Measurements from ENCODE around the gene PRDM16. TPM values are rescaled to one million over a fixed set of nuclear protein-coding genes. Genes with fewer than 3 reads are reported as not detected.

Gene PRDM16
- total RNA-seq, 1 donor from 2014 or later = 5.6 TPM

GRCh38 chr1:3438661-3439180 is 369.7 kb downstream of the PRDM16 start:
- no peak for DNase-seq (ENCODE audit: low read depth)
- no peak overlapping the region for H3K4me3 ChIP-seq (ENCODE audit: low read depth, low read length)
- H3K27me3 ChIP-seq (ENCODE audit: control insufficient read depth, insufficient read depth, low read length) = peaks cover 35% of the 10 kb centered on the region
- no peaks in the 10 kb centered on the region for H3K36me3 ChIP-seq (ENCODE audit: control insufficient read depth, insufficient read depth, low read length)
- TF ChIP-seq CTCF (IDR thresholded peaks at IDR 0.05; ENCODE audit: insufficient read depth, low read length, poor library complexity, severe bottlenecking) = no peak

- peaks cover 35% of the 10 kb centered on the region for H3K27me3 ChIP-seq (ENCODE audit: control insufficient read depth, insufficient read depth, low read length)
- DNase-seq (ENCODE audit: low read depth) = no peak
- no peak overlapping the region for H3K4me3 ChIP-seq (ENCODE audit: low read depth, low read length)
- TF ChIP-seq CTCF (IDR thresholded peaks at IDR 0.05; ENCODE audit: insufficient read depth, low read length, poor library complexity, severe bottlenecking) = no peak
- H3K36me3 ChIP-seq (ENCODE audit: control insufficient read depth, insufficient read depth, low read length) = no peaks in the 10 kb centered on the region
Observed at GRCh38 chr1:3439346-3440299, 370.6 kb downstream of the PRDM16 start.

GRCh38 chr1:3440300-3440681 is 371.3 kb downstream of the PRDM16 start:
- TF ChIP-seq CTCF (IDR thresholded peaks at IDR 0.05; ENCODE audit: insufficient read depth, low read length, poor library complexity, severe bottlenecking) = no peak
- Histone ChIP-seq H3K36me3 (ENCODE audit: control insufficient read depth, insufficient read depth, low read length) (no peaks in the 10 kb centered on the region), H3K27me3 (ENCODE audit: control insufficient read depth, insufficient read depth, low read length) (peaks cover 34% of the 10 kb centered on the region), H3K4me3 (ENCODE audit: low read depth, low read length) (no peak overlapping the region)
- DNase-seq (ENCODE audit: low read depth) = no peak

- Histone ChIP-seq H3K4me3 (ENCODE audit: low read depth, low read length) (no peak overlapping the region), H3K27me3 (ENCODE audit: control insufficient read depth, insufficient read depth, low read length) (peaks cover 30% of the 10 kb centered on the region), H3K36me3 (ENCODE audit: control insufficient read depth, insufficient read depth, low read length) (no peaks in the 10 kb centered on the region)
- TF ChIP-seq CTCF (IDR thresholded peaks at IDR 0.05; ENCODE audit: insufficient read depth, low read length, poor library complexity, severe bottlenecking) = no peak
- no peak for DNase-seq (ENCODE audit: low read depth)
Observed at GRCh38 chr1:3440711-3441409, 371.9 kb downstream of the PRDM16 start.

GRCh38 chr1:3441410-3441847 is 372.4 kb downstream of the PRDM16 start:
- peaks cover 29% of the 10 kb centered on the region for H3K27me3 ChIP-seq (ENCODE audit: control insufficient read depth, insufficient read depth, low read length)
- no peak for TF ChIP-seq CTCF (IDR thresholded peaks at IDR 0.05; ENCODE audit: insufficient read depth, low read length, poor library complexity, severe bottlenecking)

More at GRCh38 chr1:3441410-3441847, 372.4 kb downstream of the PRDM16 start:
- no peak for DNase-seq (ENCODE audit: low read depth)
- no peaks in the 10 kb centered on the region for H3K36me3 ChIP-seq (ENCODE audit: control insufficient read depth, insufficient read depth, low read length)
- no peak overlapping the region for H3K4me3 ChIP-seq (ENCODE audit: low read depth, low read length)

Data from kidney epithelial cell (primary cell).